ENCODE data around the gene PDE6D.

DNA sequence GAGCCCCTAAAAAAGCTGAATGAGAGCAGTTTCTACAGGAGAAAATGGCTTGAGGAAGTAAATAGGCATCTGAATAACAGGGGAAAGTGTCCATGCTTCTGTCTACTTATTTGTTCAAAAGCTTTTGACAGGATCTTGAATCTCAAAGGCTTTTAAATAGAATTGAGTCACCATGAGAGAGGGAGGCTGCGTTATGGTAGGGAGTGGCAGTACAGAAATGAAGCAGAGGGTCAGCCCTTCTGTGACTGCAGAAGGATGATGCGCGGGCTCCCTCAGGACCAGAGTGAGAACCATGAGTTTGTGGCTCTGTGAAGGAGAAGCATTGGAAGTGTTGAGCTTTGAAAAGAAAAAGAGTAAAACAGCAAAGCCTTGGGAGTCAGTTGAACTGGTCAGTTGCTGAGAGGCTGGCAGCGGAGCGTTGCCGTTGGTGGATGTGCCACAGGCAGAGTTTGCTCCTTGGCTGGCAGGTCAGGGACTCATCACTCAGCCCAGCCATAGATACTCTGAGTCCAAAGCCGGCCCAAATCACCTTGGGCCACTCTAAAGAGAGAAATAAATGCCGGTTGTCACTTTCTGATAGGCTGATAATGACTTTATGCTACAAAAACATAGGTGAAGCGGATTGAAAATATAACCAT is 22.5 kb upstream of the PDE6D start:
- no peak for TF ChIP-seq CTCF (conservative IDR thresholded peaks at IDR 0.05)
- TF ChIP-seq ZFX (IDR thresholded peaks at IDR 0.05): no peak
